Cardiac muscle cell (in vitro differentiated cells and primary cell): Measurements from ENCODE around the gene SPEM1. TPM values are rescaled to one million over a fixed set of nuclear protein-coding genes. Genes with fewer than 3 reads are reported as not detected.

Source experiments
- DNase-seq, 2 donors: peaks; one replicate each; pipeline versions ENCODE4 v3.0.0 to v3.0.0-alpha.2; 2010 to 2017; ENCODE audit warnings: low read depth in 1 of 2, low spot score in 1 of 2
- H3K27ac ChIP-seq: fragments of 200-600 bp; sonication (generic); 2 replicates; pipeline ENCODE4 v1.5.1; 2016
- H3K27me3 ChIP-seq: fragments of 200-600 bp; sonication (generic); 2 replicates; pipeline ENCODE4 v1.6.0; 2016; ENCODE audit warnings: control low read depth
- H3K36me3 ChIP-seq: fragments of 200-600 bp; sonication (generic); 2 replicates; pipeline ENCODE4 v1.5.1; 2016; ENCODE audit warnings: control low read depth
- H3K4me1 ChIP-seq: fragments of 200-600 bp; sonication (generic); 2 replicates; pipeline ENCODE4 v1.8.1; 2017; ENCODE audit warnings: low read depth, mild to moderate bottlenecking, mixed run types
- H3K4me3 ChIP-seq: fragments of 200-600 bp; sonication (generic); 2 replicates; pipeline ENCODE4 v1.5.1; 2016; ENCODE audit warnings: mild to moderate bottlenecking
- H3K9me3 ChIP-seq: fragments of 200-600 bp; sonication (generic); 2 replicates; pipeline ENCODE4 v1.5.1; 2017; ENCODE audit warnings: low read depth, mild to moderate bottlenecking, control low read depth
- polyA plus RNA-seq: library from polyadenylated mRNA; unstranded; fragments of >200 nt; fragmentation: Nextera tagmentation; extraction: Ambion mirVana; gene quantifications from 2 replicates; pipeline ENCODE4 v1.2.1, GENCODE V29; 2016
- total RNA-seq: library from RNA; depleted of rRNA; stranded (reverse); fragments of >200 nt; gene quantifications from 2 replicates; pipeline ENCODE4 v1.2.3, GENCODE V29; 2016
- TF ChIP-seq, protein P1 (sequence below): IDR thresholded peaks from 2 replicates; pipeline ENCODE4 v1.5.1; 2012; ENCODE audit warnings: low read depth, mild to moderate bottlenecking, low read length

Gene SPEM1
- total and polyA plus RNA-seq, 2 experiments from 2014 or later: not detected

DNA sequence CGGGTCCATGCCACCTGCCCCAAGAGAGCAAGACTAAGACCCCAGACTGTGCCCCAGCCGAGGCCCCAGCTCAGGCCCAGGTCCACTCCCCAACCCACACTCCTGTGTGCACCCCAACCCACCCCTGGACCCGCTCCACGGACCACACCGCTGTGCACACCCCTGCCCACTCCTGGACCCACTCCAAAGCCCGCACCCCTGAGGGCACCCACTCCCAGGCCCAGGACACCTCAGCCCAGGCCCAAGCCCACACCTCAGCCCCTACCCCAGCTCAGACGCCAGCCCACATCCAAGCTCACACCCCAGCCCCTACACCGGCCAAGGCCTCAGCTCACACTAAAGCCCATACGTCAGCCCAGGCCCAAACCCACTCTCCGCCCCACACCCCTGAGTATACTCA is 9.6 kb downstream of the SPEM1 start:
- no peak overlapping the region for H3K4me3 ChIP-seq
- DNase-seq: no peak
- TF ChIP-seq, protein P1, sequence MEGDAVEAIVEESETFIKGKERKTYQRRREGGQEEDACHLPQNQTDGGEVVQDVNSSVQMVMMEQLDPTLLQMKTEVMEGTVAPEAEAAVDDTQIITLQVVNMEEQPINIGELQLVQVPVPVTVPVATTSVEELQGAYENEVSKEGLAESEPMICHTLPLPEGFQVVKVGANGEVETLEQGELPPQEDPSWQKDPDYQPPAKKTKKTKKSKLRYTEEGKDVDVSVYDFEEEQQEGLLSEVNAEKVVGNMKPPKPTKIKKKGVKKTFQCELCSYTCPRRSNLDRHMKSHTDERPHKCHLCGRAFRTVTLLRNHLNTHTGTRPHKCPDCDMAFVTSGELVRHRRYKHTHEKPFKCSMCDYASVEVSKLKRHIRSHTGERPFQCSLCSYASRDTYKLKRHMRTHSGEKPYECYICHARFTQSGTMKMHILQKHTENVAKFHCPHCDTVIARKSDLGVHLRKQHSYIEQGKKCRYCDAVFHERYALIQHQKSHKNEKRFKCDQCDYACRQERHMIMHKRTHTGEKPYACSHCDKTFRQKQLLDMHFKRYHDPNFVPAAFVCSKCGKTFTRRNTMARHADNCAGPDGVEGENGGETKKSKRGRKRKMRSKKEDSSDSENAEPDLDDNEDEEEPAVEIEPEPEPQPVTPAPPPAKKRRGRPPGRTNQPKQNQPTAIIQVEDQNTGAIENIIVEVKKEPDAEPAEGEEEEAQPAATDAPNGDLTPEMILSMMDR: no peak
- H3K36me3 ChIP-seq: no peaks in the 10 kb centered on the region
- no peaks in the 10 kb centered on the region for H3K27me3 ChIP-seq
- no peaks in the 10 kb centered on the region for H3K4me1 ChIP-seq
- H3K9me3 ChIP-seq: no peaks in the 10 kb centered on the region
- no peak overlapping the region for H3K27ac ChIP-seq

DNA sequence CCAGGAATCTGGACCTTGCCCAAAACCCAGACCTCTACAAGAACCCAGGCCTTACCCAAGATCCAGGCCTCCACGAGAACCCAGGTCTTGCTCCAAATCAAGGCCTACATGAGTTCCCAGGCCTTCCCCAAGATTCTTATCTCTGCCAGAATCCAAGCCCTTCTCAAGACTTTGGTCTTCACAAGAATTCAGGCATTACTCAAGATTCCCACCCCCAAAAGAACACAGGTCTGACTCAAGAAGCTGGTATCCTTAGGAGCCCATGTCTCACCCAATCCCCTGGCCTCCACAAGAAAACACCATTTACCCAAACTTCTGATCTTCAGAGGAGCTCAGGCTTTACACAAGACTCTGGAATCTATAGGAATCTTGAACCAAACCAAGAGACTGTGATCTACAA is 11.1 kb downstream of the SPEM1 start:
- Histone ChIP-seq H3K36me3 (no peaks in the 10 kb centered on the region), H3K27me3 (no peaks in the 10 kb centered on the region), H3K4me3 (no peak overlapping the region), H3K4me1 (no peaks in the 10 kb centered on the region), H3K27ac (no peak overlapping the region), H3K9me3 (no peaks in the 10 kb centered on the region)
- no peak for DNase-seq
- TF ChIP-seq, protein P1: no peak

DNA sequence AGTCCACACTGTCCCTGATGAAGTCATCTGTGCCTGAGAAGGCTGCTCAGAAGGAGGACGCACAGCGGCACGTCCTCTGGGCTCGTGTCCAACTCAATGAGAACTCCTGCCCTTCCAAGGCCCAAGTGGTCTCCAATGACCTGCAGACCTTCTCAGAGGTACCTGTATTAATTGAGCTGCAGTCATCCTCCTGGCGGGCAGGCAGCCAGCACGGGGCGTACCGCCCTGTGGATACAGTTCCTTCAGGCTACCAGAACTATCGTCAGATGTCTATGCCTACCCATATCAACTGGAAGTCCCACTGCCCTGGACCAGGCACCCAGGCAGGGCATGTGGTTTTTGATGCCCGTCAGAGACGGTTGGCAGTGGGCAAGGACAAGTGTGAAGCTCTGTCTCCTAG is 12.2 kb downstream of the SPEM1 start:
- DNase-seq: no peak
- TF ChIP-seq, protein P1: no peak
- Histone ChIP-seq H3K27me3 (no peaks in the 10 kb centered on the region), H3K27ac (no peak overlapping the region), H3K4me3 (no peak overlapping the region), H3K4me1 (peaks cover 2% of the 10 kb centered on the region), H3K9me3 (no peaks in the 10 kb centered on the region), H3K36me3 (no peaks in the 10 kb centered on the region)

DNA sequence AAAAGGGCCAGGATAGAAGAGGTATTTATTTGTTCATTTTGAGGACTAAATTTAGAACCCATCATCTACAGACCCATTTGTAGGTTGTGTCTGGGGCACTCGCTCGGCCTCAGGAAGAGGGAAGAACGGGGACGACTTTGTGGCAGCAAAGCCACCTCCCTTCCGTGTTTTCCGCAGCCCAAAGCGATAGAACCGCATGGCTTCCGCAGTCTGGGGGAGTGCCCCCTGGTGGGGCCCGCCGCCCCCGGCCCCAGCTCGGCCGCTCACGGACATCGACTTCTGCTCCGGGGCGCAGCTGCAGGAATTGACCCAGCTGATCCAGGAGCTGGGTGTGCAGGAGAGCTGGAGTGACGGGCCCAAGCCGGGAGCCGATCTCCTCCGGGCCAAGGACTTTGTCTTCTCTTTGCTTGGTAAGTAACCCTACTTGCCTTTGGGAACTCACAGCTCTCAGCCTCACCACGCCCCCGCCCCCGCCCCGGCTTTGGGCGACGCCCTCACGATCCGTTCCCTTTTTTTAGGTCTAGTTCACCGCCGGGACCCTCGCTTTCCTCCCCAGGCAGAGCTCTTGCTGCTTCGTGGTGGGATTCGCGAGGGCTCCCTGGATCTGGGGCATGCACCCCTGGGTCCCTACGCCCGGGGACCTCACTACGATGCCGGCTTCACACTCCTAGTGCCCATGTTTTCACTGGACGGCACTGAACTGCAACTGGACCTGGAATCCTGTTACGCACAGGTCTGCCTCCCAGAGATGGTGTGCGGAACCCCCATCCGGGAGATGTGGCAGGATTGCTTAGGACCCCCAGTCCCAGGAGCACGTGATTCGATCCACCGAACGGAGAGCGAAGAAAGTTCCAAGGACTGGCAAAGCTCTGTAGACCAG is 15.8 kb downstream of the SPEM1 start:
- TF ChIP-seq, protein P1: peak; percentile 2
- peak overlapping the region; percentile 55 for H3K4me3 ChIP-seq
- peak; percentile 20 to 46 for DNase-seq
- H3K9me3 ChIP-seq: no peaks in the 10 kb centered on the region
- peaks cover 16% of the 10 kb centered on the region for H3K4me1 ChIP-seq
- no peaks in the 10 kb centered on the region for H3K36me3 ChIP-seq
- H3K27me3 ChIP-seq: no peaks in the 10 kb centered on the region
- no peak overlapping the region for H3K27ac ChIP-seq

DNA sequence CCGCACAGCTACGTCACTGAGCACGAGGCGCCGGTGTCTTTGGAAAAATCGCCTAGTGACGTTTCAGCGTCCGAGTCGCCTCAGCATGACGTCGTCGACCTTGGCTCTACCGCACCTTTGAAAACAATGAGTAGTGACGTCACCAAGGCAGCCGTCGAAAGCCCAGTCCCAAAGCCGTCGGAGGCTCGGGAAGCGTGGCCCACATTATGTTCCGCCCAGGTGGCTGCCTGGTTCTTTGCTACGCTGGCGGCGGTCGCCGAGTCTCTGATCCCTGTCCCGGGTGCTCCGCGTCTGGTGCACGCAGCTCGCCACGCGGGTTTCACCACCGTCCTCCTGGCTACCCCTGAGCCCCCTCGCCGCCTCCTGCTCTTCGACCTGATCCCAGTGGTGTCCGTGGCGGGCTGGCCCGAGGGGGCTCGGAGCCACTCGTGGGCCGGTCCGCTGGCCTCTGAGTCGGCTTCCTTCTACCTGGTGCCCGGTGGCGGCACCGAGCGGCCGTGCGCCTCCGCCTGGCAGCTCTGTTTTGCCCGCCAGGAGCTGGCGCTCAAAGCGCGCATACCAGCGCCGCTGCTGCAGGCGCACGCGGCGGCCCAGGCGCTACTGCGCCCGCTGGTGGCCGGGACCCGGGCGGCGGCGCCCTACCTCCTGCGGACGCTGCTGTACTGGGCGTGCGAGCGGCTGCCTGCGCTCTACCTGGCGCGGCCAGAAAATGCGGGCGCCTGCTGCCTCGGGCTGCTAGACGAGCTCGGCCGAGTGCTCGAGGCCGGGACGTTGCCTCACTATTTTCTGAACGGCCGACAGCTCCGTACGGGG is 16.6 kb downstream of the SPEM1 start:
- no peaks in the 10 kb centered on the region for H3K9me3 ChIP-seq
- H3K36me3 ChIP-seq: no peaks in the 10 kb centered on the region
- peak; percentile 80 to 92 for DNase-seq
- TF ChIP-seq, protein P1: peak; percentile 79
- no peaks in the 10 kb centered on the region for H3K27me3 ChIP-seq
- peaks cover 20% of the 10 kb centered on the region for H3K4me1 ChIP-seq
- H3K4me3 ChIP-seq: peak overlapping the region; percentile 64
- H3K27ac ChIP-seq: no peak overlapping the region
